ENCODE measurements around the gene PAK6. TPM values are rescaled to one million over a fixed set of nuclear protein-coding genes. Genes with fewer than 3 reads are reported as not detected.

The PAK6 gene
- total and polyA plus RNA-seq, 2 experiments from 2014 or later = 2.6 to 2.7 TPM

DNA sequence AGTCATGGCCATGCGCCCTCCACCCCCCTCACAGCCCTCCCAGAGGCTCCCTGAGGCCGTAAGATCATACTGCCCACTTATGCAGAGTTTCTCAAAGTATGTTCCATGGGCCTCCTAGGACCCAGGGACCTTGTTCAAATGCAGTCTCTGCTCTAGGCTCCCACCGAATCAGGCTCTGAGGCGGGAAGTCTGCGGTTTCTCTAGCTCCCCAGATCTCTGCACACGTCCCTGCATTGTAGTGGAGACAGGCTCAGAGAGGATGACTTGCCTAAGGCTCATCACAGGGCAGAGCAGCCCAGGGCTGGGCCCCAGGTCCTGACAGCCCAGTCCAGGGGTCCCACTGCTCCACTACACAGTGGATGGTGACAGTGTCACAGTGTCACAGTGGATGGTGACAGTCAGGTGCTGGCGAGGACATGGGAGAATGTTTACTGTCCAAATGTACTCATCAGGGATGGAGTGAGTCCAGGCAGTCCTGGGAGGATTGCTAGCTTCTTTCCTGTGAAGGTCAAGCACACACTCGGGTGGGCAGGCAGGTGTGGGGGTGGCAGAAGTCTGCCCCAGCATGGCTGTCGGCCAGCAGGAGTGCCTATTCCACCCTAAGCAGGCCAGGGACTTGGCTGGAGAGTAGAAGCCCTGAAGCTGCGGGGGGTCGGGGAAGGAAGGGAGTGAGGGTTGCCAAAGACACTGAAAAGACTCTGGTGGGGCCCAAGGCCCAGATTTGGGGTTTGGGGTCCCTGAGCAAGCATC is 31.6 kb downstream of the PAK6 start:
- no peaks in the 10 kb centered on the region for H3K27me3 ChIP-seq
- no peak overlapping the region for H3K27ac ChIP-seq
- no peaks in the 10 kb centered on the region for H3K9me3 ChIP-seq (ENCODE audit: low read depth)
- H3K4me2 ChIP-seq = no peak overlapping the region
- TF ChIP-seq EZH2 (IDR thresholded peaks at IDR 0.05; ENCODE audit: borderline replicate concordance) (no peak), EZH2phosphoT487 (IDR thresholded peaks at IDR 0.05; ENCODE audit: low read depth, severe bottlenecking, unreplicated experiment) (no peak)
- TF ChIP-seq, protein P1, sequence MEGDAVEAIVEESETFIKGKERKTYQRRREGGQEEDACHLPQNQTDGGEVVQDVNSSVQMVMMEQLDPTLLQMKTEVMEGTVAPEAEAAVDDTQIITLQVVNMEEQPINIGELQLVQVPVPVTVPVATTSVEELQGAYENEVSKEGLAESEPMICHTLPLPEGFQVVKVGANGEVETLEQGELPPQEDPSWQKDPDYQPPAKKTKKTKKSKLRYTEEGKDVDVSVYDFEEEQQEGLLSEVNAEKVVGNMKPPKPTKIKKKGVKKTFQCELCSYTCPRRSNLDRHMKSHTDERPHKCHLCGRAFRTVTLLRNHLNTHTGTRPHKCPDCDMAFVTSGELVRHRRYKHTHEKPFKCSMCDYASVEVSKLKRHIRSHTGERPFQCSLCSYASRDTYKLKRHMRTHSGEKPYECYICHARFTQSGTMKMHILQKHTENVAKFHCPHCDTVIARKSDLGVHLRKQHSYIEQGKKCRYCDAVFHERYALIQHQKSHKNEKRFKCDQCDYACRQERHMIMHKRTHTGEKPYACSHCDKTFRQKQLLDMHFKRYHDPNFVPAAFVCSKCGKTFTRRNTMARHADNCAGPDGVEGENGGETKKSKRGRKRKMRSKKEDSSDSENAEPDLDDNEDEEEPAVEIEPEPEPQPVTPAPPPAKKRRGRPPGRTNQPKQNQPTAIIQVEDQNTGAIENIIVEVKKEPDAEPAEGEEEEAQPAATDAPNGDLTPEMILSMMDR (IDR thresholded peaks at IDR 0.05; ENCODE audit: poor library complexity) = no peak
- H2AFZ ChIP-seq = no peak overlapping the region
- no peak overlapping the region for H3K4me3 ChIP-seq
- no peaks in the 10 kb centered on the region for H3K4me1 ChIP-seq (ENCODE audit: insufficient read depth)
- no peaks in the 10 kb centered on the region for H3K36me3 ChIP-seq (replicated peaks; ENCODE audit: insufficient read depth, low read depth)
- no peak for DNase-seq (ENCODE audit: low spot score)
- WGBS (ENCODE audit: low lambda C conversion rate, missing lambda C conversion rate) = 85% methylated on average over 11 of the region's 11 CpGs
- no peaks in the 10 kb centered on the region for H3K9me2 ChIP-seq (replicated peaks; ENCODE audit: insufficient read depth)
- H4K20me1 ChIP-seq (ENCODE audit: insufficient read depth, poor library complexity, severe bottlenecking) = no peaks in the 10 kb centered on the region
- H3K79me2 ChIP-seq = no peaks in the 10 kb centered on the region

DNA sequence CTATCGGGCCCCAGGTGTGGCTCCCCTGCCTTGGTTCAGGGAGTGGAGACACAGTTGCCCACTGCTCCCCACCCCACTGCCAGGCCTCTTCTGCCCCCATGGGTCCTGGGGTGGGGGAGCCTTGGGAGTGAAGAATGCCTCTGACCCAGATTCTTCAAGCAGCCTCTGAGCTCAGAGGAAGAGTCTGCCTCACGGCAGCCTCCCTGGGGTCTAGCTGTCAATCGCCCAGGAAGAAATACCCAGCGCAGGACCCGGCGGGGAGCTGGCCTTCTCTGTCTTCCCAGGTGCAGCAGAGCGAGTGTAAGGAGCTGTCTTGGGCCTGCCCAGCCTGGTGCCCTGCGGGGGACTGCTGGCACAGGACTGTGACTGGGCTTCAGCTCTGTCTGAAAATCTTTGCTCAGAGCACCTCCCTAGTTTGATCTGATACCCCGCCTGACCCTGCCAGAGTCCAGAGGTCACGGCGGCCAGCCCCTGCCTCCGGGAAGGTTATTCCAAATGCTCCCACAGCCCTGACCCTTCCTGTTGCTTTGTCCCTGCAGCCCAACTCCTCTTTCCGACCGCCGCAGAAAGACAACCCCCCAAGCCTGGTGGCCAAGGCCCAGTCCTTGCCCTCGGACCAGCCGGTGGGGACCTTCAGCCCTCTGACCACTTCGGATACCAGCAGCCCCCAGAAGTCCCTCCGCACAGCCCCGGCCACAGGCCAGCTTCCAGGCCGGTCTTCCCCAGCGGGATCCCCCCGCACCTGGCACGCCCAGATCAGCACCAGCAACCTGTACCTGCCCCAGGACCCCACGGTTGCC is 33.0 kb downstream of the PAK6 start:
- WGBS (ENCODE audit: low lambda C conversion rate, missing lambda C conversion rate) = 82% methylated on average over 25 of the region's 25 CpGs
- TF ChIP-seq, protein P1 (IDR thresholded peaks at IDR 0.05; ENCODE audit: poor library complexity) = no peak
- TF ChIP-seq EZH2 (IDR thresholded peaks at IDR 0.05; ENCODE audit: borderline replicate concordance) (no peak), EZH2phosphoT487 (IDR thresholded peaks at IDR 0.05; ENCODE audit: low read depth, severe bottlenecking, unreplicated experiment) (no peak)
- no peak overlapping the region for H2AFZ ChIP-seq
- H3K4me1 ChIP-seq (ENCODE audit: insufficient read depth) = no peaks in the 10 kb centered on the region
- no peaks in the 10 kb centered on the region for H3K79me2 ChIP-seq
- H3K36me3 ChIP-seq (replicated peaks; ENCODE audit: insufficient read depth, low read depth) = no peaks in the 10 kb centered on the region
- DNase-seq (ENCODE audit: low spot score) = no peak
- no peaks in the 10 kb centered on the region for H3K9me3 ChIP-seq (ENCODE audit: low read depth)
- H3K27me3 ChIP-seq = no peaks in the 10 kb centered on the region
- H3K4me3 ChIP-seq = no peak overlapping the region
- no peaks in the 10 kb centered on the region for H3K9me2 ChIP-seq (replicated peaks; ENCODE audit: insufficient read depth)
- H3K27ac ChIP-seq = no peak overlapping the region
- no peaks in the 10 kb centered on the region for H4K20me1 ChIP-seq (ENCODE audit: insufficient read depth, poor library complexity, severe bottlenecking)
- no peak overlapping the region for H3K4me2 ChIP-seq

DNA sequence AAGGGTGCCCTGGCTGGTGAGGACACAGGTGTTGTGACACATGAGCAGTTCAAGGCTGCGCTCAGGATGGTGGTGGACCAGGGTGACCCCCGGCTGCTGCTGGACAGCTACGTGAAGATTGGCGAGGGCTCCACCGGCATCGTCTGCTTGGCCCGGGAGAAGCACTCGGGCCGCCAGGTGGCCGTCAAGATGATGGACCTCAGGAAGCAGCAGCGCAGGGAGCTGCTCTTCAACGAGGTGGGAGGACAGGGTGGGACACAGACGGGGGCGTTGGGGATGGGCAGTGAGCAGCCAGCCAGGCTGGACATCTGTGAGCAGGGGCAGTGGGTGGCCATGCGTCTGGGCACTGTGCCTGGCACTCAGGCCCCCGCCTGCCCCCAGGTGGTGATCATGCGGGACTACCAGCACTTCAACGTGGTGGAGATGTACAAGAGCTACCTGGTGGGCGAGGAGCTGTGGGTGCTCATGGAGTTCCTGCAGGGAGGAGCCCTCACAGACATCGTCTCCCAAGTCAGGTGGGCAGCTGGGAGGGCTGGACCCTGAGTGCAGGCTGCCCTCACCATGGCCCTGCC is 33.7 kb downstream of the PAK6 start:
- Histone ChIP-seq H4K20me1 (ENCODE audit: insufficient read depth, poor library complexity, severe bottlenecking) (no peaks in the 10 kb centered on the region), H3K9me2 (replicated peaks; ENCODE audit: insufficient read depth) (no peaks in the 10 kb centered on the region), H3K4me2 (no peak overlapping the region), H3K79me2 (no peaks in the 10 kb centered on the region), H3K4me1 (ENCODE audit: insufficient read depth) (no peaks in the 10 kb centered on the region), H3K36me3 (replicated peaks; ENCODE audit: insufficient read depth, low read depth) (no peaks in the 10 kb centered on the region), H2AFZ (no peak overlapping the region), H3K27me3 (no peaks in the 10 kb centered on the region), H3K27ac (no peak overlapping the region), H3K4me3 (no peak overlapping the region), H3K9me3 (ENCODE audit: low read depth) (no peaks in the 10 kb centered on the region)
- no peak for DNase-seq (ENCODE audit: low spot score)
- WGBS (ENCODE audit: low lambda C conversion rate, missing lambda C conversion rate) = 94% methylated on average over 19 of the region's 20 CpGs
- TF ChIP-seq EZH2 (IDR thresholded peaks at IDR 0.05; ENCODE audit: borderline replicate concordance) = no peak
- TF ChIP-seq, protein P1 (IDR thresholded peaks at IDR 0.05; ENCODE audit: poor library complexity) = no peak
- TF ChIP-seq EZH2phosphoT487 (IDR thresholded peaks at IDR 0.05; ENCODE audit: low read depth, severe bottlenecking, unreplicated experiment) = no peak

Measured in hepatocyte (in vitro differentiated cells).